ENCODE results near the gene GNA14. TPM values are rescaled to one million over a fixed set of nuclear protein-coding genes. Genes with fewer than 3 reads are reported as not detected.

Gene GNA14
- total RNA-seq, 2 experiments from 2014 or later = not detected

DNA sequence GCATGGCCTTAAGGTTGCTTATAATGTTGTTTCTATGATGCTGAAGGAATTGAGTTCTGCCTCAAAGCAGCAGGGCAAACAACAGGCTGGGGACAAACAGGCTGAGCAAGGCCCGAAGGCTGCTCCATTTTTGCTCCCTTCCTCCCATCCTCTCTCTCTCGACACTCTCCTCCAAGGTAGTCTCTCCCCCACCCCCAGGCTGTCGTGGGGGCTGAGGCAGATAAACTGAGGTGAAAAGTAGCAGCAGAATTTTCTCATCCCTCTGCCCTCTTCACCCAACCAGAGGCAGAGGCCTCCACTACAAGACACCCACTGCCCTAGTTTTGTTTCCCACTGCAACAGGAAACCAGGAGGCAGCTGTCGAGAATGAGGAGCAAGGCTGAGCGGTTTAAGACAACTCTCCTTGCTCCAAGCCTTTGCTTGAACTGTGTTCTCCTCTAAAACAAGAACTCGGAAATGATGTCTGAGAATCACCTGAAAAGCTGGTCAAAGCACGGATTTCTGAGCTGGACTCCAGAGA, 13.5 kb upstream of the GNA14 start:
- Histone ChIP-seq H3K4me3 (ENCODE audit: low read depth, low read length, poor library complexity, severe bottlenecking) (no peak overlapping the region), H3K9me3 (ENCODE audit: low read length) (no peaks in the 10 kb centered on the region), H4K20me1 (ENCODE audit: insufficient read depth, low read length) (no peaks in the 10 kb centered on the region), H3K9me2 (ENCODE audit: insufficient read depth, low read length) (no peaks in the 10 kb centered on the region), H3K4me1 (ENCODE audit: insufficient read depth, low read length, poor library complexity, severe bottlenecking) (no peaks in the 10 kb centered on the region), H3K27ac (ENCODE audit: low read depth, low read length, poor library complexity, severe bottlenecking) (no peak overlapping the region), H3K79me2 (ENCODE audit: insufficient read depth, low read depth, low read length) (no peaks in the 10 kb centered on the region), H3K4me2 (ENCODE audit: low read length) (no peak overlapping the region), H2AFZ (ENCODE audit: low read length) (no peak overlapping the region), H3K36me3 (ENCODE audit: insufficient read depth, low read length) (no peaks in the 10 kb centered on the region)
- TF ChIP-seq, protein P1, sequence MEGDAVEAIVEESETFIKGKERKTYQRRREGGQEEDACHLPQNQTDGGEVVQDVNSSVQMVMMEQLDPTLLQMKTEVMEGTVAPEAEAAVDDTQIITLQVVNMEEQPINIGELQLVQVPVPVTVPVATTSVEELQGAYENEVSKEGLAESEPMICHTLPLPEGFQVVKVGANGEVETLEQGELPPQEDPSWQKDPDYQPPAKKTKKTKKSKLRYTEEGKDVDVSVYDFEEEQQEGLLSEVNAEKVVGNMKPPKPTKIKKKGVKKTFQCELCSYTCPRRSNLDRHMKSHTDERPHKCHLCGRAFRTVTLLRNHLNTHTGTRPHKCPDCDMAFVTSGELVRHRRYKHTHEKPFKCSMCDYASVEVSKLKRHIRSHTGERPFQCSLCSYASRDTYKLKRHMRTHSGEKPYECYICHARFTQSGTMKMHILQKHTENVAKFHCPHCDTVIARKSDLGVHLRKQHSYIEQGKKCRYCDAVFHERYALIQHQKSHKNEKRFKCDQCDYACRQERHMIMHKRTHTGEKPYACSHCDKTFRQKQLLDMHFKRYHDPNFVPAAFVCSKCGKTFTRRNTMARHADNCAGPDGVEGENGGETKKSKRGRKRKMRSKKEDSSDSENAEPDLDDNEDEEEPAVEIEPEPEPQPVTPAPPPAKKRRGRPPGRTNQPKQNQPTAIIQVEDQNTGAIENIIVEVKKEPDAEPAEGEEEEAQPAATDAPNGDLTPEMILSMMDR (conservative IDR thresholded peaks at IDR 0.05; ENCODE audit: low read length) = no peak
- no peak for TF ChIP-seq EZH2phosphoT487 (IDR thresholded peaks at IDR 0.05; ENCODE audit: borderline replicate concordance, low read depth, low read length)
- no TSS peak for BruUV-seq (replicated peaks)
- CTCF ChIA-PET (ENCODE audit: unreplicated experiment) = no interaction called here
- DNase-seq (ENCODE audit: low spot score) = no peak
- POLR2A ChIA-PET = no interaction called here
- intact Hi-C loops (cut with micrococcal nuclease; ENCODE audit: unreplicated experiment) = no loop called here

DNA sequence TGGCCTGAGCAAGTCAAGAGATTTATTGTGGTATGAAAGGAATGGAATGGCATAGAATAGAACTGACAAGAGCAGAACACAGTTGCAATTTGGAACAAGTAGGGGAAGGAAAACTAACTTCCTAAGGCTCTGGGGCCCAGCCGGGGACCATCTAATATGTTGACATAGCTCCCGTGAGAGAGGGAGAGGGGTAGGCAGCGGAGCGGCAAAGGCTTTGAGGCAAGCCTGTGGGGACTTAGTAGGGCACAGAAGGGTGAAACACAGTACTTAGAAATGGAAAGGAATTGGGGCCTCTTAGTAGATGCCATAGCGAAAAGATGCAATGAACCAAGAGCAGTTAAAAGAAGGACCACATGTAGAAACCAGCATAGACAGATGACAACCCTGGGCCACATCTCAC, 11.8 kb upstream of the GNA14 start:
- Histone ChIP-seq H3K36me3 (ENCODE audit: insufficient read depth, low read length) (no peaks in the 10 kb centered on the region), H2AFZ (ENCODE audit: low read length) (no peak overlapping the region), H3K9me3 (ENCODE audit: low read length) (no peaks in the 10 kb centered on the region), H3K79me2 (ENCODE audit: insufficient read depth, low read depth, low read length) (no peaks in the 10 kb centered on the region), H3K4me3 (ENCODE audit: low read depth, low read length, poor library complexity, severe bottlenecking) (no peak overlapping the region), H3K9me2 (ENCODE audit: insufficient read depth, low read length) (no peaks in the 10 kb centered on the region), H3K4me2 (ENCODE audit: low read length) (no peak overlapping the region), H4K20me1 (ENCODE audit: insufficient read depth, low read length) (no peaks in the 10 kb centered on the region), H3K4me1 (ENCODE audit: insufficient read depth, low read length, poor library complexity, severe bottlenecking) (no peaks in the 10 kb centered on the region), H3K27ac (ENCODE audit: low read depth, low read length, poor library complexity, severe bottlenecking) (no peak overlapping the region)
- intact Hi-C loops (cut with micrococcal nuclease; ENCODE audit: unreplicated experiment) = no loop called here
- ChIA-PET CTCF (ENCODE audit: unreplicated experiment) (no interaction called here), POLR2A (no interaction called here)
- no peak for DNase-seq (ENCODE audit: low spot score)
- no TSS peak for BruUV-seq (replicated peaks)
- TF ChIP-seq EZH2phosphoT487 (IDR thresholded peaks at IDR 0.05; ENCODE audit: borderline replicate concordance, low read depth, low read length) = no peak
- TF ChIP-seq, protein P1 (conservative IDR thresholded peaks at IDR 0.05; ENCODE audit: low read length) = no peak

DNA sequence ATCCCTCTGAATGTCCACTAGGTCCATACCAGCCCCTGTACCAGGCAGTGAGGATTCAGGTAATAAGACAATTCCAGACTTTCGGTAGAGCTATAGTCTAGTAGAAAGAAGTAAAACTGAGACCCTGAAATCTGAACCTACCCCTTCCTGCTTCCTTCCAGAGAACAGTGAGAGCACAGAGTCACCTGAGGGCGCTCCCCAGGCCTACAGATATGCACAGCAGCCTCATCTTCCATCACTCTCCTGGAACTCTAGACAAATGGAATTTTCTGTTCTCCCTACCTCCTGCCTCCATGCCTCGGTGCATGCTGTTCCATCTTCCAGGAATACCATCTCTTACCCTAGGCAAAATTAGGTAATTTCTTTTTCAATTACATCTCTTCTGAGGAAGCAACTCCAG, 3.1 kb upstream of the GNA14 start:
- intact Hi-C loops (cut with micrococcal nuclease; ENCODE audit: unreplicated experiment) = no loop called here
- BruUV-seq (replicated peaks) = no TSS peak
- POLR2A ChIA-PET = interaction anchor here (1.0 kb wide), 1 partner anchor 100 kb away, joined by 4 read pairs; no protein-coding TSS in a partner anchor
- Histone ChIP-seq H3K36me3 (ENCODE audit: insufficient read depth, low read length) (no peaks in the 10 kb centered on the region), H3K4me3 (ENCODE audit: low read depth, low read length, poor library complexity, severe bottlenecking) (no peak overlapping the region), H3K9me3 (ENCODE audit: low read length) (no peaks in the 10 kb centered on the region), H4K20me1 (ENCODE audit: insufficient read depth, low read length) (no peaks in the 10 kb centered on the region), H3K79me2 (ENCODE audit: insufficient read depth, low read depth, low read length) (no peaks in the 10 kb centered on the region), H2AFZ (ENCODE audit: low read length) (no peak overlapping the region), H3K4me2 (ENCODE audit: low read length) (no peak overlapping the region), H3K4me1 (ENCODE audit: insufficient read depth, low read length, poor library complexity, severe bottlenecking) (no peaks in the 10 kb centered on the region), H3K27ac (ENCODE audit: low read depth, low read length, poor library complexity, severe bottlenecking) (no peak overlapping the region), H3K9me2 (ENCODE audit: insufficient read depth, low read length) (no peaks in the 10 kb centered on the region)
- DNase-seq (ENCODE audit: low spot score) = no peak
- CTCF ChIA-PET (ENCODE audit: unreplicated experiment) = no interaction called here
- TF ChIP-seq EZH2phosphoT487 (IDR thresholded peaks at IDR 0.05; ENCODE audit: borderline replicate concordance, low read depth, low read length) = no peak
- TF ChIP-seq, protein P1 (conservative IDR thresholded peaks at IDR 0.05; ENCODE audit: low read length) = no peak

Measured in OCI-LY7 (cell line).